ENCODE data around the gene PDAP1.
"Not testable (repeated sequence)": the region's sequence is repeated elsewhere in the genome, so short reads cannot be mapped to it uniquely, and the experiment has no call there.

PDAP1 gene

GRCh38 chr7:99408379-99409191, at the start of gene PDAP1, which contains the start of gene BUD31:
Gene PDAP1, minus strand, starts transcription at chr7:99408597. Its CDS starts 49 bp downstream, at chr7:99408548.
Gene BUD31, plus strand, starts transcription at chr7:99408969. Its CDS starts 2,124 bp downstream, at chr7:99411093.
- DNase-seq (ENCODE audit: low spot score) = peak; percentile 96

- DNase-seq (ENCODE audit: low spot score) = no peak
Observed at GRCh38 chr7:99457650-99458493, 49.5 kb upstream of the PDAP1 start.

GRCh38 chr7:99457050-99457649, 48.8 kb upstream of the PDAP1 start:
- DNase-seq (ENCODE audit: low spot score) = no peak

GRCh38 chr7:99456288-99456687, 47.9 kb upstream of the PDAP1 start:
- no peak for DNase-seq (ENCODE audit: low spot score)

- DNase-seq (ENCODE audit: low spot score) = no peak
Observed at GRCh38 chr7:99455874-99456273, 47.5 kb upstream of the PDAP1 start.

- DNase-seq (ENCODE audit: low spot score) = no peak
Observed at GRCh38 chr7:99453105-99453504, 44.7 kb upstream of the PDAP1 start.

GRCh38 chr7:99452541-99452940, 44.1 kb upstream of the PDAP1 start:
- no peak for DNase-seq (ENCODE audit: low spot score)

- no peak for DNase-seq (ENCODE audit: low spot score)
Observed at GRCh38 chr7:99451936-99452335, 43.5 kb upstream of the PDAP1 start.

GRCh38 chr7:99449326-99449725, 40.9 kb upstream of the PDAP1 start:
- no peak for DNase-seq (ENCODE audit: low spot score)

- no peak for DNase-seq (ENCODE audit: low spot score)
Observed at GRCh38 chr7:99448855-99449254, 40.5 kb upstream of the PDAP1 start.

GRCh38 chr7:99447943-99448342, 39.5 kb upstream of the PDAP1 start:
- no peak for DNase-seq (ENCODE audit: low spot score)

- no peak for DNase-seq (ENCODE audit: low spot score)
Observed at GRCh38 chr7:99446096-99446495, 37.7 kb upstream of the PDAP1 start.

- no peak for DNase-seq (ENCODE audit: low spot score)
Observed at GRCh38 chr7:99440195-99440594, 31.8 kb upstream of the PDAP1 start.

- DNase-seq (ENCODE audit: low spot score) = peak; percentile 99
Observed at GRCh38 chr7:99438573-99439480, 30.4 kb upstream of the PDAP1 start, which contains the start of the genes CPSF4 and PTCD1. Gene CPSF4, plus strand, starts transcription at chr7:99438943. Its CDS starts 140 bp downstream, at chr7:99439083. Gene PTCD1, minus strand, starts transcription at chr7:99438798. Its CDS starts 3,556 bp downstream, at chr7:99435242.

- DNase-seq (ENCODE audit: low spot score) = no peak
Observed at GRCh38 chr7:99437946-99438572, 29.7 kb upstream of the PDAP1 start.

- DNase-seq (ENCODE audit: low spot score) = no peak
Observed at GRCh38 chr7:99433158-99433557, 24.8 kb upstream of the PDAP1 start.

GRCh38 chr7:99431756-99432540, 23.6 kb upstream of the PDAP1 start:
- DNase-seq (ENCODE audit: low spot score) = not testable (repeated sequence)

GRCh38 chr7:99429756-99430155, 21.4 kb upstream of the PDAP1 start:
- DNase-seq (ENCODE audit: low spot score) = no peak

GRCh38 chr7:99428972-99429566, 20.7 kb upstream of the PDAP1 start:
- no peak for DNase-seq (ENCODE audit: low spot score)

Data from LoVo (cell line).